K562 (cell line): Measurements from ENCODE around the gene EGFL7. TPM values are rescaled to one million over a fixed set of nuclear protein-coding genes. Genes with fewer than 3 reads are reported as not detected.

ENCODE experiments used
- CC2D1A ChIP-seq: fragments of 450-650 bp; IDR thresholded peaks from 2 replicates; pipeline ENCODE4 v1.6.1; 2017; ENCODE audit warnings: mild to moderate bottlenecking
- CTBP1 ChIP-seq: fragments of 450-650 bp; IDR thresholded peaks from 2 replicates; pipeline ENCODE4 v1.6.1; 2016; ENCODE audit warnings: borderline replicate concordance
- EP400 ChIP-seq: fragments of 450-650 bp; IDR thresholded peaks from 2 replicates; pipeline ENCODE4 v1.6.1; 2017; ENCODE audit warnings: antibody characterized with exemption, mild to moderate bottlenecking, moderate library complexity
- ETS2 ChIP-seq: IDR thresholded peaks from 2 replicates; pipeline ENCODE4 v1.6.1; 2016; ENCODE audit warnings: borderline replicate concordance, missing genetic modification characterization, mild to moderate bottlenecking, moderate library complexity, missing compliant biosample characterization; ENCODE audit not compliant: poor library complexity, severe bottlenecking
- HIVEP1 ChIP-seq: fragments of 250-450 bp; sonication (Bioruptor Pico); IDR thresholded peaks from 2 replicates; pipeline ENCODE4 v1.4.0; 2020; ENCODE audit warnings: mild to moderate bottlenecking
- ILK ChIP-seq: fragments of 450-650 bp; IDR thresholded peaks from 2 replicates; pipeline ENCODE4 v1.6.1; 2016; ENCODE audit warnings: missing genetic modification characterization, low read depth, mild to moderate bottlenecking, missing compliant biosample characterization, moderate library complexity, borderline replicate concordance
- KLF13 ChIP-seq: fragments of 450-650 bp; IDR thresholded peaks from 2 replicates; pipeline ENCODE4 v1.6.1; 2016; ENCODE audit warnings: missing genetic modification characterization, low read depth, mild to moderate bottlenecking, missing compliant biosample characterization, moderate library complexity, borderline replicate concordance
- MGA ChIP-seq: fragments of 450-650 bp; IDR thresholded peaks from 2 replicates; pipeline ENCODE4 v1.6.1; 2016; ENCODE audit warnings: mild to moderate bottlenecking, moderate library complexity
- NFIX ChIP-seq: fragments of 250-450 bp; sonication (Bioruptor Pico); IDR thresholded peaks from 2 replicates; pipeline ENCODE4 v1.4.0; 2020; ENCODE audit warnings: low read depth, mild to moderate bottlenecking, moderate library complexity
- PHF8 ChIP-seq: fragments of 200-600 bp; sonication (generic); IDR thresholded peaks from 2 replicates; pipeline ENCODE4 v1.6.1; 2012; ENCODE audit warnings: mixed run types, mild to moderate bottlenecking, inconsistent platforms, low read length, moderate library complexity, borderline replicate concordance
- TCFL5 ChIP-seq: fragments of 250-450 bp; sonication (Bioruptor Pico); conservative IDR thresholded peaks from 2 replicates; pipeline ENCODE4 v1.6.1; 2021; ENCODE audit warnings: mild to moderate bottlenecking, moderate library complexity, matching md5 sums
- TRIM28 ChIP-seq: fragments of 450-650 bp; IDR thresholded peaks from 2 replicates; pipeline ENCODE4 v1.6.1; 2017
- ZBTB7A ChIP-seq: IDR thresholded peaks from 2 replicates; pipeline ENCODE4 v1.6.1; 2011; ENCODE audit warnings: low read depth, mild to moderate bottlenecking, low read length, moderate library complexity, borderline replicate concordance; ENCODE audit not compliant: control insufficient read depth
- ZC3H4 ChIP-seq: sonication (generic); formaldehyde crosslinking; IDR thresholded peaks from 2 replicates; pipeline ENCODE4 v1.9.0; 2021; ENCODE audit warnings: missing genetic modification reagents, borderline replicate concordance
- ZKSCAN1 ChIP-seq: fragments of 150-350 bp; IDR thresholded peaks from 2 replicates; pipeline ENCODE4 v1.6.1; 2016; ENCODE audit warnings: low read depth, low read length
- ZNF282 ChIP-seq: sonication (generic); formaldehyde crosslinking; IDR thresholded peaks from 2 replicates; pipeline ENCODE4 v1.8.1; 2023; ENCODE audit warnings: missing genetic modification reagents
- ZNF561 ChIP-seq: fragments of 450-650 bp; formaldehyde crosslinking; conservative IDR thresholded peaks from 2 replicates; pipeline ENCODE4 v1.4.0; 2020; ENCODE audit warnings: mild to moderate bottlenecking, moderate library complexity
- ZNF75A ChIP-seq: fragments of 450-650 bp; formaldehyde crosslinking; IDR thresholded peaks from 2 replicates; pipeline ENCODE4 v1.4.0; 2020; ENCODE audit warnings: mild to moderate bottlenecking
- polyA plus RNA-seq, 8 experiments: library from polyadenylated mRNA; depleted of rRNA in 4 of 8; stranded (reverse) in 5 of 8; unstranded in 3 of 8; fragments of >200 nt; fragmentation: Nextera tagmentation in 2 of 8; fragmentation: Illumina TruSeq in 1 of 8; extraction: Ambion mirVana in 2 of 8; extraction: Trizol in 1 of 8; gene quantifications; 2 replicates each; pipeline versions ENCODE4 v1.2.1 to v1.2.3, GENCODE V29; 2011 to 2014; ENCODE audit warnings: inconsistent platforms in 1 of 8, missing spikeins in 1 of 8
- total RNA-seq, 7 experiments: library from RNA; depleted of rRNA in 6 of 7; stranded (reverse); fragments of >200 nt in 6 of 7; fragmentation: Illumina TruSeq in 2 of 7; extraction: Trizol in 2 of 7; gene quantifications; 2 replicates each; pipeline versions ENCODE4 v1.2.1 to v1.2.3, GENCODE V29; 2011 to 2021; ENCODE audit warnings: low replicate concordance in 1 of 7

EGFL7 gene
- total and polyA plus RNA-seq, 9 of the 15 experiments (the other 6 are each of a cell fraction or from before 2014, with no cell fraction given): 1.5 to 286 (median 55.5) TPM

GRCh38 chr9:136644593-136645351 is 17.9 kb upstream of the EGFL7 start (continued):
- TF ChIP-seq MGA: no peak
- TF ChIP-seq TRIM28: no peak
- peak; percentile 47; the same call in 1 of the 2 replicates for TF ChIP-seq PHF8
- TF ChIP-seq ILK (tag): no peak
- no peak for TF ChIP-seq ZC3H4 (CRISPR knock-in tag)
- no peak for TF ChIP-seq ZNF561 (CRISPR knock-in tag)
- no peak for TF ChIP-seq TCFL5 (CRISPR knock-in tag)
- no peak for TF ChIP-seq ZKSCAN1
- TF ChIP-seq ZNF75A (CRISPR knock-in tag): no peak
- TF ChIP-seq EP400: peak; percentile 58
- TF ChIP-seq ZNF282 (CRISPR knock-in tag): 0 out of 2 replicates have a peak, but pooled peaks have one; percentile 56
- peak; percentile 65; the same call in 1 of the 2 replicates for TF ChIP-seq CTBP1
- TF ChIP-seq NFIX (CRISPR knock-in tag): no peak
- TF ChIP-seq ZBTB7A: peak; percentile 88
- no peak for TF ChIP-seq HIVEP1
- TF ChIP-seq KLF13: peak; percentile 72; the same call in 1 of the 2 replicates
- TF ChIP-seq CC2D1A: peak; percentile 27; the same call in 1 of the 2 replicates
- no peak for TF ChIP-seq ETS2 (tag)
